Muscle of leg (tissue), 11 donors: ENCODE measurements around the gene TMEM125. TPM values are rescaled to one million over a fixed set of nuclear protein-coding genes. Genes with fewer than 3 reads are reported as not detected.

Experiments used
- DNase-seq: peaks from one replicate; pipeline ENCODE4 v3.0.0; 2013
- H3K27ac ChIP-seq: one replicate; pipeline ENCODE4 v1.5.1; 2013; ENCODE audit warnings: mild to moderate bottlenecking, low read length, control low read depth
- H3K27me3 ChIP-seq: one replicate; pipeline ENCODE4 v1.6.1; 2013; ENCODE audit warnings: low read length; ENCODE audit not compliant: control insufficient read depth, insufficient read depth
- H3K36me3 ChIP-seq: one replicate; pipeline ENCODE4 v1.6.1; 2013; ENCODE audit warnings: low read length; ENCODE audit not compliant: control insufficient read depth, insufficient read depth
- H3K4me1 ChIP-seq: one replicate; pipeline ENCODE4 v1.6.1; 2013; ENCODE audit warnings: low read length; ENCODE audit not compliant: control insufficient read depth, insufficient read depth
- H3K4me3 ChIP-seq: one replicate; pipeline ENCODE4 v1.5.1; 2013; ENCODE audit warnings: low read length, control low read depth
- H3K9me3 ChIP-seq: replicated peaks from 2 replicates; pipeline ENCODE4 v1.6.1; 2013; ENCODE audit warnings: low read depth, low read length; ENCODE audit not compliant: control insufficient read depth
- WGBS: methylation state at CpG from one replicate; pipeline ENCODE4 v1.1.5; 2013; ENCODE audit warnings: missing lambda C conversion rate; ENCODE audit not compliant: insufficient coverage; 5-methylcytosine and 5-hydroxymethylcytosine counted together
- polyA plus RNA-seq, 8 donors: library from polyadenylated mRNA; unstranded; fragments of 120-200 nt; gene quantifications; one replicate each; pipeline versions ENCODE4 v1.2.1 to v1.2.3, GENCODE V29; 2013; ENCODE audit warnings: inconsistent platforms in 1 of 8, low replicate concordance in 1 of 8; ENCODE audit not compliant: insufficient read length in 8 of 8, insufficient read depth in 1 of 8
- total RNA-seq: library from RNA; stranded (reverse); fragments of 120-200 nt; gene quantifications from one replicate; pipeline ENCODE4 v1.2.4, GENCODE V29; 2013

Gene TMEM125
- total and polyA plus RNA-seq, 9 donors: 0.09 to 2.4 (median 0.34) TPM; not detected in 5

DNA sequence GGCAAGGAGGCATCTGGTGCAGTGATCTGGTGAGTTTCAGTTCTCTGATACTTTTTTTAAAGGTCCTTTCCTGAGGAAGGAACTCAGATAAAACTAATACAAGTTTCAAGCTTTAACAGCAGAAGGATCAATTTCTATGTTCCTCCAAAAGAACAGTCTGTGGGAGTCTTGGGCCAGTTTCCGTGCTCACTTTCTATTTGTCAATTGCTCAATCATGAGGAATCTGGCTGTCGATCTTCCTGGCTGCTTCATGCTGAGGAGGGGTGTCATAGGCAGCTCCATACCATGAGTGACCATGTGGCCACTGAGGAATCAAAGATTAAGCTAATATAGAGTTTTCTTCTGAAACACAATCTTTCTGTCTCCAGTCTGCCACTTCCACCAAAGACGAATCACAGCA, 11.4 kb upstream of the TMEM125 start:
- Histone ChIP-seq H3K27me3 (no peaks in the 10 kb centered on the region), H3K27ac (no peak overlapping the region), H3K36me3 (no peaks in the 10 kb centered on the region), H3K4me3 (no peak overlapping the region), H3K4me1 (no peaks in the 10 kb centered on the region), H3K9me3 (peaks cover 3% of the 10 kb centered on the region)
- no peak for DNase-seq
- whole genome bisulfite sequencing: no CpG with 5 or more reads among the region's 3 CpGs

GRCh38 chr1:43265431-43265830, 4.4 kb upstream of the TMEM125 start:
- Histone ChIP-seq H3K27ac (no peak overlapping the region), H3K4me1 (peaks cover 2% of the 10 kb centered on the region), H3K27me3 (peaks cover 6% of the 10 kb centered on the region), H3K9me3 (peaks cover 5% of the 10 kb centered on the region), H3K4me3 (no peak overlapping the region), H3K36me3 (no peaks in the 10 kb centered on the region)
- 88% methylated on average over 2 of the region's 4 CpGs for whole genome bisulfite sequencing
- DNase-seq: no peak

GRCh38 chr1:43266881-43267280, 2.9 kb upstream of the TMEM125 start:
- no peak for DNase-seq
- H3K27ac ChIP-seq: no peak overlapping the region
- peaks cover 13% of the 10 kb centered on the region for H3K27me3 ChIP-seq
- WGBS: no CpG with 5 or more reads among the region's 1 CpG
- H3K36me3 ChIP-seq: no peaks in the 10 kb centered on the region
- peaks cover 5% of the 10 kb centered on the region for H3K9me3 ChIP-seq
- peaks cover 6% of the 10 kb centered on the region for H3K4me1 ChIP-seq
- no peak overlapping the region for H3K4me3 ChIP-seq

- H3K27ac ChIP-seq: no peak overlapping the region
- peaks cover 5% of the 10 kb centered on the region for H3K9me3 ChIP-seq
- 81% methylated on average over 9 of the region's 9 CpGs for WGBS
- H3K36me3 ChIP-seq: no peaks in the 10 kb centered on the region
- no peak overlapping the region for H3K4me3 ChIP-seq
- no peak for DNase-seq
- peaks cover 13% of the 10 kb centered on the region for H3K27me3 ChIP-seq
- peaks cover 6% of the 10 kb centered on the region for H3K4me1 ChIP-seq
Observed at GRCh38 chr1:43267291-43267805, 2.4 kb upstream of the TMEM125 start.

- Histone ChIP-seq H3K9me3 (peaks cover 3% of the 10 kb centered on the region), H3K4me3 (no peak overlapping the region), H3K36me3 (no peaks in the 10 kb centered on the region), H3K27me3 (peaks cover 13% of the 10 kb centered on the region), H3K4me1 (peaks cover 6% of the 10 kb centered on the region), H3K27ac (no peak overlapping the region)
- no peak for DNase-seq
- WGBS: no CpG with 5 or more reads among the region's 3 CpGs
Observed at GRCh38 chr1:43267818-43268425, 1.9 kb upstream of the TMEM125 start.

DNA sequence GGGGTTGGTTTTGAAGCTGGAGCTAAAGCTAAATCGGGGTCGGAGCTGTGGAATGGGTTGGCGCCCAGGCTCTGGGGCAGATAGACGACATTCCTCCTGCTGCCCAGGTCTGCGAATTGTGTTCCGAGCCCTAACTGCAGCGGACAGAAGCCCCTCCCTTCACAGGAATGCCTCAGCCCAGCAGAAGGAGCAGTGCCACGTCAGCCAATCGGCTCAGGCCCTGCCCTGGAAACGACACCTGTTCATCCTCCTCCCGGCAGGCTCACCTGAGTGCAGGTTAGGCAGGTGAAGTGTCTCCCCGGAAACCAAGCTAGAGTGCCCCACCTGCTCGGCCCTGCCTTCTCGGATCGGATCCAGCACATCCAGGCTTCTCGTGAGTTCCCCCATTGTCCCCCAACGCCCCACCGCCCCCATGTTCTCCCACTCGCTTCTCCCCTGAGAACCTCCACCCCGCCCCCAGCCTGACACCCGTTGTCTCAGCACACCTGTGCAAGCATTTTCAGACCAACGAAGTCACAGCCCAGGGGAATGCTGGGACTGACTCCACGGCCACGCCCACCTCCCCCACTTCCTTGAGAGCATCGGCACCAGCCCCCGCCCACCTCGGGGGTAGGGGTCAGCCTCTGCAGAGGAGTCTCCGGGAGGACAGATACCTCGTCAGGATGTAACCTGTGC, 775 bp downstream of the TMEM125 start:
- DNase-seq: no peak
- no peak overlapping the region for H3K4me3 ChIP-seq

DNA sequence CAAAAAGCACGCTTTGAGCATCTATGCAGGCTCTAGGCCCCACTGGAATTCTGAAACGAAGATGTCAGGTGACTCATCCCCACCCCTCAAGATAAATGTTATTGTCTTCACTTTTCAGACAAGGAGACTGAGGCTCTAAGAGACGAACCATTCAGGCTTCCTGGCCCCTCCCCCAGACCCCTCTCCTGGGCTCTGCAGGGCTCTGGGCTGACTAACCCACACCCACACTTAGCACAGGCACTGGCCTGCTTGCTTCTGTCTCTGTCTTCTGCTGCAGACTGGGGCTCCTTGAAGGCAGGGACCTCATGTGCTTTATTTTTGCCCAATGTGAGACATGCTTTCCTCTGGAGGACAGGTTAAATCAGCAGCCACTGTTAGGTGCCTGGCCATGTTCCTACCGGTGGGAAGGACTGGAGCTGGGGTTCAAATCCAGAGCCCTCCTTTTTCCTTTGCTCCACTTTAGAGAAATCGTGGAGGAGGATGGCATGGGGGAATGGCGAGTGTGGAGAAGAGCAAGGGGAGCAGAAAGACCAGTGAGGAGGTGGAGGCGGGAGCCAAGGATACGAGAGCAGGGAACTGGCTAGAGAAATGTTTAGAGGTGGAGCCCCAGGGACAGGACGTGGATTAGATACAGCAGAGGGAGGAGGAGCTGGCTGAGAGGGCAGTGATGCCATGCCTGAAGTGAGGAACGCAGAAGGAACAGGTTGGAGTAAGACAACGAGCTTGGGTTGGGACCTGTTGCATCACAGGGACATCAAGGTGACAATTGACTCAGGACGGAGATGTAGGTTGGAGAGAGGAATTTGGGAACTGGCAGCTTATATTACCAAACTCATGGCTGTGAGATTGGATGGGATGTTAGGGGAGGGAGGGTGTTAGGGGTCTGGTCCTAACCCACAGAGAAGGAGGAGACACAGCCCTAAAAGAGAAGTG, 1.7 kb downstream of the TMEM125 start:
- 56% methylated on average over 10 of the region's 12 CpGs for WGBS
- no peak overlapping the region for H3K27ac ChIP-seq

More for the DNA sequence above, 775 bp downstream of the TMEM125 start:
- no peaks in the 10 kb centered on the region for H3K36me3 ChIP-seq
- 8% methylated on average over 23 of the region's 29 CpGs for WGBS
- H3K27ac ChIP-seq: no peak overlapping the region
- peaks cover 13% of the 10 kb centered on the region for H3K4me1 ChIP-seq
- peaks cover 13% of the 10 kb centered on the region for H3K27me3 ChIP-seq
- H3K9me3 ChIP-seq: no peaks in the 10 kb centered on the region

GRCh38 chr1:43272161-43272560, 2.4 kb downstream of the TMEM125 start:
- Histone ChIP-seq H3K36me3 (no peaks in the 10 kb centered on the region), H3K9me3 (no peaks in the 10 kb centered on the region), H3K27me3 (peaks cover 16% of the 10 kb centered on the region), H3K4me1 (peaks cover 13% of the 10 kb centered on the region), H3K27ac (no peak overlapping the region), H3K4me3 (no peak overlapping the region)
- WGBS: 63% methylated on average over 6 of the region's 9 CpGs
- no peak for DNase-seq

More for the DNA sequence above, 1.7 kb downstream of the TMEM125 start:
- Histone ChIP-seq H3K27me3 (peaks cover 13% of the 10 kb centered on the region), H3K4me1 (peaks cover 13% of the 10 kb centered on the region), H3K4me3 (no peak overlapping the region), H3K36me3 (no peaks in the 10 kb centered on the region), H3K9me3 (no peaks in the 10 kb centered on the region)
- DNase-seq: no peak

- no peaks in the 10 kb centered on the region for H3K9me3 ChIP-seq
- WGBS: 94% methylated on average over 45 of the region's 46 CpGs
- H3K4me1 ChIP-seq: peaks cover 13% of the 10 kb centered on the region
- H3K27me3 ChIP-seq: peaks cover 18% of the 10 kb centered on the region
- no peak for DNase-seq
- H3K4me3 ChIP-seq: no peak overlapping the region
- H3K36me3 ChIP-seq: no peaks in the 10 kb centered on the region
- no peak overlapping the region for H3K27ac ChIP-seq
Observed at GRCh38 chr1:43272576-43273571, 3.1 kb downstream of the TMEM125 start.
